Dedifferentiated amniotic fluid mesenchymal stem cell (primary cell): Measurements from ENCODE around the gene QPRT.
A peak's percentile ranks its signal among the peaks of the same experiment; 100 is the strongest.
"Not testable (repeated sequence)": the region's sequence is repeated elsewhere in the genome, so short reads cannot be mapped to it uniquely, and the experiment has no call there.

Experiments
- DNase-seq: peaks from one replicate; pipeline ENCODE4 v3.0.0-alpha.2; 2016; ENCODE audit errors: extremely low spot score

The QPRT gene

DNA sequence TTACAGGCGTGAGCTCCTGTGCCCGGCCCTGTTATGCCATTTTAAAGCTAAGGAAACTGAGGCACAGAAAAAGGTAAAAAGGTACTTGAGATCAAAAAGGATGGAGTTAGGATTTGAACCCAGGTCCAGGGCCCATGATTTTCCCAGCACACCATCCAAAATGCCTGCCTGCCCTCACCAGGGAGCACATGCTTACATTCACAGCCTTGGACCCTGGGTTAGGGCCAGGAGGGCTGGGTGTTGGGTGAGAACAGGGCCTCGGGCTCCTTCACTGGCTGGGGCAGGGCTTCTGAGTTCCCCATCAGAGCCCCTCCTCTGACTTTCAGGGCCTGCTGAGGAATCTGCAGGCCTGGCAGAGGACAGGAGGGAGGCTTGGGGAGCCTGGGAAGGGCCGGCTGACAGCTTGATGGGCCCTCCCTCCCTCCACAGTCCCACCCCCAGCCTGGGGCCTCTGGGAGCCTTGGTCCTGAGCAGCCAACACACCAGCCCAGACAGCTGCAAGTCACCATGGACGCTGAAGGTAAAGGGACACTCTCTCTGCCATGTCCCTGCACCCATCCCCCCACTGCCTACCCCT lies at the start of gene QPRT:
TSS of gene QPRT (plus strand) at position 490 of the 577 bp plus-strand sequence. CDS start at position 508, 18 bp downstream.
- peak; percentile 25 for DNase-seq

DNA sequence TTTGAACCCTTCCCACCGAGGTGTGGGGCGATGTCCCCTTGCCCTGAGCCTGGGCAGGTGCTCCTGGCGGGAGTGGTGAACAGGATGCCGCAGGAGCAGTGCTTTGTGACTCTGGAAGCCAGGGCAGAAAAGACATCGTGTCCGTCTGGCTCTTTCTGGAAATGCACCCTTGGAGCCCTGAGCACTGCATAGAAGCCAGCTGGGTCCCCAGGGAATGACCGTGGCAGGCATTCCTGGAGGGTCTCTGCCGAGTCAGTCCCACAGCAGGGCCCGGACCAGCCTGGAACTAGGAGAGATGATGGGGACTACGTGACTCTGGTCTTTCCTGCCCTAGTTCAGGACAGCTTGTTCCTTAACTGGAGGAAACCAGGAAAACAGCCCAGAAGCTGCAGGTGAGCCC lies 49.7 kb upstream of the QPRT start:
- not testable (repeated sequence) for DNase-seq

DNA sequence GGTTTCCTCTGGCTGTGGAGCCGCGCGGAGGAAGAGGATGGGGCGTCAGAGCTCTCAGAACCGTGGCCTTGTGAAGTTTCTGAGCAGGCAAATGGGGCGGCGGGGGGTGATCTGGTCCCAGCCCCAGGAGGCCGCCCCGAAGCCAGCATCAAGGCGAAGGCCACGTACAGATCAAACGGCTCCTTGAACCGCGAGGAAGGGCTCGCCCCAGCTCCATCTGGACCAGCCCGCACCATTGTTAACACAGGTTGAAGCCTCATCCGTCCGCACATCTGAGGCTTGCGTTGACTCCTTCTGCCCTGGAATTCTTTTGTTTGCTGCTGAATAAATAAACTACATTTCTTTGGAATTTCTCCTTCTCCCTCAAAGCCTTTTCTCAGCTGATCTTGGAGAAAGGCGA lies 47.3 kb upstream of the QPRT start:
- DNase-seq, result not testable (repeated sequence)

DNA sequence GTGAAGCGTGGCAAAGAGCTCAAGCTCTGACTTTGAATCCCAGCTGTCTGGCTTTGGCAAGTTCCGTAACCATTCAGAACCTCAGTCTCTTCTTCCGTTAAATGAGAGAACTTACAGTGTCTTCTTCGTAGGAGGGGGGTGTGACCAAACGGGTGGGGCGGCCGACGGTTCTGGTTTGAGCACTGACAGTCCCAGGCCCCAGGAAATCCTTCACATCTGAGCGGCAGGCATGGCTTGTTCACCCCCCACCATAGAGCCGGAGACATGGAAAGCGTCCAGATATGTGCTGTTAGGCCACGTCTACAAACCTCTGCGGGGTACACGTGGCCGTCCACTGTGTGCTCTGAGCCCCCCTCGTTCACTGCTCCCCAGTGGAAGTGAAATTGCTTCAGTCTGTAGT lies 43.1 kb upstream of the QPRT start:
- not testable (repeated sequence) for DNase-seq

DNA sequence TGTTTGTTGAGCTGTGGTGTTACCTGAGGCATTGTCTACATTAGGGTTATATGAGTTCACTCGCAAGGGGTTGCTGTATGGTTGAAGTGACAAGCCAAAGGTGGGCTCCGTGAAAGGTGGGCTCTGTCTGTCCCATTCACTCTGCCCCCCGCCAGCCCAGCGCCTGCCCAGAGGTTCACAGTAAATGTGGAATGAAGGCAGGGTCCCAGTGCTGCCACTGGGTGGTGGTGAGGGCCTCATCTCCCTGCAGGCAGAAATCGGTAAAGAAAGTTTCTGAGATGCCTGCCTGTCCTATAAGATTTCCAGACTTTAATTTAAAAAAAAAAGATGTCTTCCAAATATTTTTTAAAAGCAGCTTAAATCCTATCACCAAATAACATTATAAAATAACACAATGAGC lies 42.6 kb upstream of the QPRT start:
- DNase-seq, result not testable (repeated sequence)

DNA sequence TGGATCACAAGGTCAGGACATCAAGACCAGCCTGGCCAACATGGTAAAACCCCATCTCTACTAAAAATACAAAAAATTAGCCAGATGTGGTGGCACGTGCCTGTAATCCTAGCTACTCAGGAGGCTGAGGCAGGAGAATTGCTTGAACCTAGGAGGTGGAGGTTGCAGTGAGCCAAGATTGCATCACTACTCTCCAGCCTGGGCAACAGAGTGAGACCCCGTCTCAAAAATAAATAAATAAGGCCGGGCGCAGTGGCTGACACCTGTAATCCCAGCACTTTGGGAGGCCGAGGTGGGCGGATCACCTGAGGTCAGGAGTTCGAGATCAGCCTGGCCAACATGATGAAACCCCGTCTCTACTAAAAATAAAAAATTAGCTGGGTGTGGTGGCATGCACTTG lies 40.2 kb upstream of the QPRT start:
- not testable (repeated sequence) for DNase-seq

DNA sequence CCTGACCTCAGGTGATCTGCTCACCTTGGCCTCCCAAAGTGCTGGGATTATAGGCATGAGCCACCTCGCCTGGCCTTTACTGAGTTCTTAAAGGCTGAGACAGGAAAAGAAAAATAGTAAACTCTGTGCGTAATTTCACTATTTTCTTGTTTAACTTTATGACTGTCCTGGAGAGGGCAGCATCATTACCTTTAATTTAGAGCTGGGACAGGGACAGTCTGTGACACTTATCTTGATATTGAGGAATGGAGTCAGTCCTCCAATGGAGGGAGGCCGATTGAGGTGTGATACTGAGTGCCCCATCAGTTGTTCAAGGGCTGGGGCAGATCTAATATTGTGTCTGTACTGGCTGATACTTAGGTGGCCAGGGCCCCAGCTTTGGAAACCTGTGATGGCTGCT lies 37.4 kb upstream of the QPRT start:
- no peak for DNase-seq

DNA sequence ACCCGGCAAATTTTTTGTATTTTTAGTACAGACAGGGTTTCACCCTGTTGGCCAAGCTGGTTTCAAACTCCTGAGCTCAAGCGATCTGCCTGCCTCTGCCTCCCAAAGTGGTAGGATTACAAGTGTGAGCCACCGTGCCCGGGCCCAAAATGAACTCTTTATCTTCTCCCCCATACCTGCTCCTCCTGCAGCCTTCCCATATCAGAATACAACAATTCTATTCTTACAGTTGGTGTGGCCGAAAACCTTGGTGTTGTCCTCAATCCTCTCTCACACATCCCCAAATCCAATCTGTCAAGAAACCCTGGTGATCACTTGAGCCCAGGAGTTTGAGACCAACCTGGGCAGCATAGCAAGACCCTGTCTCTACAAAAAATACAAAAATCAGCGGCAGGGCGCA lies 35.4 kb upstream of the QPRT start:
- no peak for DNase-seq

DNA sequence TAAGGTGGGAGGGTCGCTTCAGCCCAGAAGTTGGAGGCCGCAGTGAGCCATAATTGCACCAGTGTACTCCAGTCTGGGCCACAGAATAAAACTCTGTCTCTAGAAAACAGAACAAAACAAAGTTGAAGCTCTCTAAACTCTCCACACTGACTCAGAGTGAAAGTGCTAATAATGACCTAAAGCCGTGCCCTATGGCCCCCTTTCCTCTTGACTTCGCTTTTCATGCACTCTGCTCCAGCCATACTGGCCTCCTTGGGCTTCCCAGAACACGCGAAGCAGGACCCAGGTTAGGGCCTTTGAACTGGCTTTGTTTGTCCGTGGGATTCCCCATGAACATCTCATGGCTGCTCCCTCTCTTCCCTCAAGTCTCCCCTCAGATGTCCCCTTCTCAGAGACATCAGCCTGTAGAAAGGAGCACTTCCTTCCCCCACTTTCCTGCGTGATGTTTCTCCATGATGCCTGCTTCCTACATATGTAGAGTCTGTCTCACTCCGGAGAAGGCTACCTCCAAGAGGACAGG lies 34.6 kb upstream of the QPRT start:
- DNase-seq, result no peak

DNA sequence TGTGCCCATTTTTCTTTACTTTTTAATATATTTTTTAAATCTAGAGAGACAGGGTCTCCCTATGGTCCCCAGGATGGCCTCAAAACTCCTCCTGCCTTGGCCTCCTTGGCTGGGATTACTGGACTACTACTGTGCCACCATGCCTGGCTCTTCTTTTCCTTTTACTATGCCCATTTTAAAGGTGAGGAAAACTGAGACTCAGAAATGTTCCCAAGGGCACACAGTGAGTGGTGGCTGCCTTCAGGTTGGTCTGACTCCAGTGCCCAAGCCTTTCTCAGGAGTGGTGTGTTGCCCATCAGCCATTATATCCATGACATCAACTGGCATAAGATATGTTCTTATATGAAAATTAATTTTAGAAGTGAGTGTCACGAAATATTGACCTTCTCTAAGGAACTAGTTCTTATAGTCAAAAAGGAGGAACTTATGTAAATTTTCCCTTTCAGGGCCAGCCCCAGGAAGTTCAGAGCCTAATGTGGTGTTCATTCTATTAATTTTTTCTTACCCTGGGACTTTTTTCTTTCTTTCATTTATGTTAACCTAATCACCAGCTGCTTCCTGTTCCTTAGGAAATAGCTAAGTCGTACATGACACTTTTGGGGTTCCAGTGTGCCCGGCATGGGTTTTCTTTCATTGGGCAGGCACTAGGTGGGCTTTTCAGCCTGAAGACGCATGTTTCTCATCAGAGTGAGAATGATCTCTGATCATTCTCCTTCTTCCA lies 33.8 kb upstream of the QPRT start:
- no peak for DNase-seq

DNA sequence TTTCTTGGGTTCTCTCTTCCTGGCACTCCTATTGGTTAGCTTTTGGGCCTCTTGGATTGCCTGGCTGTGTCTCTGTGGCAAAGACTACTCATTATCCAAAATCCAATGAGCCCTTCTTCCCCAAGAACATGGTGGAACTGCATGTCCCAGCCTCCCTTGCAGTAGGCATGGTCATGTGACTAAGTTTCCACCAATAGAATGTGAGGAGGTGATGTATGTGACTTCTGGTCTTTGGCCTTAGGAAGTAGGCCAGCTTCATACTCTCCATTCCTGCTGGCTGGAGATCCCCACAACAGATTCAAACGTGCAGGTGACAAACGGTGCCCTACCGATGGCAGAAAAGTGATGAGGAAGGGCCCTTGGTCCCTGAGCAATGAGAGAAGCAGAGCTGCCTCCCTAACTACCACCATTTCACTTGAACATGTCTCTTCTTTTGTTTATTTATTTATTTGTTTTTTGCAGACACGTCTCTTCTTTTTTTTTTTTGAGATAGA lies 33.2 kb upstream of the QPRT start:
- no peak for DNase-seq

DNA sequence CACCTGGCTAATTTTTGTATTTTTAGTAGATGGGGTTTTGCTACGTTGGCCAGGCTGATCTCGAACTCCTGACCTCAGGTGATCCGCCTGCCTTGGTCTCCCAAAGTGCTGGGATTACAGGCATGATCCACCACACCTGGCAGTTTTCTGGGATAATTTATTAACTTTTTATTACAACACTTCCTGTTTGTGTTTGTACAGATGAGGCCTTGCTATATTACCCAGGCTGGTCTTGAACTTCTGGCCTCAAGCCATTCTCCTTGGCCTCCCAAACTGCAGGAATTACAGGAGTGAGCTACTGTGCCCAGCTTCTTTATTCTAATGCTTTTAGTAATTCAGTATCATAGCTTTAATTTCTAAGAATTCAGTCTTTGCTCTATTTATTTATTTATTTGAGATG lies 32.0 kb upstream of the QPRT start:
- no peak for DNase-seq

DNA sequence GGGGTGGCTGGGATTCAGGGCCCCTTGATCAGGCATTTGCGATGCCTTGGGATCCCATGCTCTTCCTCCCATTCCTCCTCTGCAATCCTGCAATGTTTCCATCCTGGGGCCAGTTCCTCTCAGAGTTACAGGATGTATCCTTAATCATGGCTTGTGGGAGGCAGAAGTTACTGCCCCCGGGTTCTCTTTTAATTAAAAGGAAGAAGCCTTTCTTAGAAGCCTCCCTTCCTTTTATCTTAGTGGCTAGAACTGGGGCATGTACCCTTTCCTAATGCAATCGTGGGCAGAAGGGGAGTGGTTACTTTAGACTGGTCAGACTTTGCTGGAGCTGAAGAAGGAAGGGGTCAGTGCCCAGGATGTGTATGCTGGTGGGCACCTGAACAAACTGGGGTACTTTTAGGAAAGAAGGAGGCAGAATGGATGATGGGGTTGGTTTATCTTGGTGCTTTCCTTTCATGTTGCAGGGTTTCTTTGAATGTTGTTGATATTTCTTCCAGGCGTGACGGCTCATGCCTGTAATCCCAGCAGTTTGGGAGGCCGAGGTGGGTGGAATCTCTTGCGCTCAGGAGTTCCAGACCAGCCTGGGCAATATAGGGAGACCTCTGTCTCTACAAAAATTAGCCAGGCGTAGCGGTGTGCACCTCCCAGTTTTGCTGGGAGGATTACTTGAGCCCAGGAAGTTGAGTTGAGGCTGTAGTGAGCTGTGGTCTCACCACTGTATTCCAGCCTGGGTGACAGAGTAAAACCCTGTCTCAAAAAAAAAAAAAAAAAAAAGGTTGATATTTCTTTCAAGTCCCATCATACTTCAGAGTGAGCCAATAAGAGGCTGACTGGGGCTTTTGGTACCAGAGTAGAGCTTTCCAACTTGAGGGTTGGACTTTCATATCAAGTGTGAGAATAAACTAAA lies 29.1 kb upstream of the QPRT start:
- DNase-seq, result no peak

DNA sequence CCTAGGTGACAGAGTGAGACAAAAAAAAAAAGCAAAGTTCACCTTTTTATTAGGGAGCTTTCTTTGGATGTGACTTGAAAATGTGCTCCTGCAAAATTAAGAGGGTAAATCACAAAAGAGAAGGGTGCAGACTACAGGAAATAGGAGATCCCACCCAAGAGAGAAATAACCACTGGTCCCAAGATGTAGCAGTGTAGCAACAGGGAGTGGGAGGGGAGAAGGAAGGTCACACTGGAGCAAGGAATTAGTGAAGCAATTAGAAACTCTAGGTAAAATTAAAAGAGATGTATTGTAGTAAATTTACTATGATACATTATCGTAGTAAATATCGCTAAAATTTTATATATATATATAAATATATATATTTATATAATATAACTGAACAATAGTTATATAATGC lies 28.2 kb upstream of the QPRT start:
- DNase-seq, result no peak

DNA sequence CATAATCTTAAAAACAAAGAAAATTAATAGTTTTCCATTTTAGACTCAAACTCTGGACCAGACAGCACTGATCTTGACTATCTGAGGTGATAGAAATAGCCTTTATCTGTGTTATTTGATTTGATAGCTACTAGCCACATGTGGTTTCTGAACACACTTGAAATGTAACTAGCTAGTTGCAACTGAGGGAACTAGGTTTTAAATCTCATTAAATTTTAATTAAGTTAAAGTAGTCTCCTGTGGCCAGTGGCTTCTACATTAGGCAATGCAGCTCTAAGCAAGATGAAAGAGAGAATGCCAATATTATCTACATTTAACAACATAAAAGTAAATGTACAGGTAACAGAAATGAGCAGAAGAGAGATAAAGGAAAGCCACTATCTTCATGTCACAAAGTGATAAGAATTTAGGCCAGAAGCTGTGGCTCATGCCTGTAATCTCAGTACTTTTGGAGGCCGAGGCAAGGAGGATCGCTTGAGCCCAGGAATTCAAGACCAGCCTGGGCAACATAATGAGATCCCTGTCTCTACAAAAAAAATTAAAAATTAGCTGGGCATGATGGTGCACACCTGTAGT lies 27.1 kb upstream of the QPRT start:
- DNase-seq, result no peak

DNA sequence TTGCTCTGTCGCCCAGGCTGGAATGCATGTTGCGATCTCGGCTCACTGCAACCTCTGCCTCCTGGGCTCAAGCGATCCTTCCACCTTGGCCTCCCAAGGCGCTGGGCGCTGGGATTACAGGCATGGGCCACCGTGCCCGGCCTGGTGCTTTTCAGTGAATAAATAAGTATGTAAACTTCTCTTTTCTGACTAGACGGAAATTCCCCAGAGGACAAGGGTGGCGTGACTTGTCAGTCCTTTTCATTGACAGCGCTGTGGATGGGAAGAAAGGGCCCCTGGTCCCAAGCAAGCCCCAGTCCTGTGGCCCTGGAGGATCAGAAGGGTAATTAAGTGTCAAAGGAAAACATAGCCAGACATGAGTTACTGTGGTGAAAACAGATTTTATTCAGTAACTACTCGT lies 25.5 kb upstream of the QPRT start:
- no peak for DNase-seq

DNA sequence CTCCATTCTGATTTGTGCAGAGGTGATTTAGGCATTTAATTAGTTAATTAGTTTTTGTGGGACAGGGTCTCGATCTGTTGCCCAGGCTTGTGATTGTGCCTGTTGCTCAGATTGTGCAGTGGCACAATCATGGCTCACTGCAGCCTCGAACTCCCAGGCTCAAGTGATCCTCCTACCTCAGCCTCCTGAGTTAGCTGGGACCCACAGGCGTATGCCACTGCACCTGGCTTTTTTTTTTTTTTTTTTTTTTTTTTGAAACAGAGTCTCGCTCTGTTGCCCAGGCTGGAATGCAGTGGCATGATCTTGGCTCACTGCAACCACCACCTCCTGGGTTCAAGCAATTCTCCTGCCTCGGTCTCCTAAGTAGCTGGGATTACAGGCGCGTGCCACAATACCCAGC lies 25.1 kb upstream of the QPRT start:
- not testable (repeated sequence) for DNase-seq

DNA sequence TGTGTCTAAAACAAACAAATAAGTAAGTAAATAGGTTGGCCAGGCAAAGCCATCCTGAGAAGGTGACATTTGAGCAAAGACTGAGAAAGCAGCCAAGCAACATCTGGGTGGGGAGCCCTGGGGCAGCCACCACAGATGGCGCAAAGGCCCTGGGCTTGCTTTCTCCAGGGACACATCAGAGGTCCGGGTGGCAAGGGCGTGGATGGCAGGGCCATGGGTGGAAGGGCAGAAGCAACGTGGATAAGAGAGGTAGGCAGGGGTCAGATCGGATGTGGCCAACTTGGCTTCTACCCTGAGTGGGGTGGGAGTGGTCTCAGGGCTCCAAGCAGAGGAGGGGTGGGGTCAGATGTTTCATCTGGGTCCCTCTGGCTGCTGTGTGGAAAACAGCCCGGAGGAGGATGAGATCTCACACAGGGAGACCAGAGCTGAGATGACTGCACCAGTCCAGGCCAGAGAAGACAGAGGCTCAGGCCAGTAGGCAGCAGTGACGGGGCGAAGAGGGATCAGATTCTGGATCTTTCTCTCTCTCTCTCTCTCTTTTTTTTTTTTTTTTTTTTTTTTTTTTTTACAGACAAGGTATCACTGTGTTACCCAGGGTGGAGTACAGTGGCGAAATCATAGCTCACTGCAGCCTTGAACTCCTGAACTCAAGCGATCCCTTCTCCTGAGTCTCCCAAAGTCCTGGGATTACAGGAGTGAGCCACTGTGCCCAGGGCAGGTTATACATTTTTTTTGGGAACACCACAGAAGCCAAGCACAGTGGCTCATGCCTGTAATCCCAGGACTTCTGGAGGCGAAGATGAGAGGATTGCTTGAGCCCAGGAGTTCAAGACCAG lies 22.1 kb upstream of the QPRT start:
- no peak for DNase-seq

DNA sequence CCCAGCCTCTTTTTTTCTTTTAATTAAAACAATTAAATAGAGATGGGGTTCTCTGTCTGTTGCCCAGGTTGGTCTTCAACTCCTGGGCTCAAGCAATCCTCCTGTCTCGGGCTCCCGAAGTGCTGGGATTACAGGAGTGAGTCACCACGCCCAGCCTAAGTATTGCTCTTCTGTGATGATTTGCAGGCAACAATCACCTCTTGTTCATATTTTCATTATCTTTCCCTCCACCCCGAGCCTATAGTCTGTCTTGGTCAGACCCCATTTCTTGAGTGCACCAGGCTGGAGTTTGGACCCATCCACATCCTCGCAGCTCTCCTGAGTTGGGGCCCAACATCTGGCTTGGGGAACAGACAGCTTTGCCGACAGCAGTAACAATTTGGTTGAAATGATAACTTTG lies 20.3 kb upstream of the QPRT start:
- no peak for DNase-seq

DNA sequence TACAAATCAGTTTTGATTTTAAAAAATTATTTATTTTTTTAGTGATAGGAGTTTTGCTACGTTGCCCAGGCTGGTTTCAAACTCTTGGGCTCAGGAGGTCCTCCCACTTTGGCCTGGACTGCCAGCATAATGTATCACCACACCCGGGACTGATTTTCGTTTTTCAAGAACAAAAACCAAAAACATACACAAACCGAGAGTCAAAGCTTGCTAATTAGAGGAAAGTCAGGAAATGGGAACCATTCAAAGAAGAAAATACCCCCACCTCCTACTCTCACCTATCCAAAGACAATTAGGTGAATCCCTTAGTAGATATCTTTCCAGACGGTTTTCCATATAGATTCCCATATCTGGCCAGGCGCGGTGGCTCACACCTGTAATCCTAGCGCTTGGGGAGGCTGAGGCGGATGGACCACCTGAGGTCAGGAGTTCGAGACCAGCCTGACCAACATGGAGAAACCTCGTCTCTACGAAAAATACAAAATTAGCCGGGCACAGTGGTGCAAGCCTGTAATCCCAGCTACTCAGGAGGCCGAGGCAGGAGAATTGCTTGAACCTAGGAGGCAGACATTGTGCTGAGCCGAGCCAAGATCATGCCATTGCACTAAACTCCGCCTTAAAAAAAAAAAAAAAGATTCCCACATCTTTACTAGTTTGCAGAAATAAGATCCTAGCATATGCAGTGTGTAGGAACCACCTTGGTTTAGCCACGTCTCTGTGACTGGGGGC lies 16.8 kb upstream of the QPRT start:
- DNase-seq, result no peak

DNA sequence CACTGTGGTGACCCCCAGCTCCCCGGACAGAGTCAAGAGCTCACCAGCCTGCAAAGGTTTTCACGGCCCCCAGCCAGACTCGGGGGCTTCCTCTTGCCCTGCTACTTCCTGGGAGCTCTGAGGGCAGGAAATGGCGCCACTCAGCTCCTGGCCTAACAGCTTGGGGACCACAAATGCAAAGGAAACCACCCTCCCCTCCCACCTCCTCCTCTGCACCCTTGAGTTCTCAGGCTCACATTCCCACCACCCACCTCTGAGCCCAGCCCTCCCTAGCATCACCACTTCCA lies 16.3 kb upstream of the QPRT start:
- no peak for DNase-seq
